Measurements from ENCODE around the gene ATAD2B.

GRCh38 chr2:23767876-23768621, 158.9 kb downstream of the ATAD2B start:
- TF ChIP-seq CTCF (IDR thresholded peaks at IDR 0.05), result no peak
- no peak for TF ChIP-seq POLR2A (IDR thresholded peaks at IDR 0.05)
- TF ChIP-seq EP300 (IDR thresholded peaks at IDR 0.05; ENCODE audit: low read depth), result no peak
- no peak for TF ChIP-seq POLR2AphosphoS5 (IDR thresholded peaks at IDR 0.05)

All from transverse colon (tissue), 4 donors.